Suprapubic skin (tissue), 4 donors: ENCODE results near the gene NMS. TPM values are rescaled to one million over a fixed set of nuclear protein-coding genes. Genes with fewer than 3 reads are reported as not detected.

Experiments used
- DNase-seq, 2 donors: peaks; one replicate each; pipeline ENCODE4 v3.0.0-alpha.2; 2019; ENCODE audit warnings: low spot score in 2 of 2
- H3K27ac ChIP-seq: fragments of 200-600 bp; sonication (generic); one replicate; pipeline ENCODE4 v1.5.1; 2019
- H3K27me3 ChIP-seq: fragments of 200-600 bp; sonication (generic); one replicate; pipeline ENCODE4 v1.5.1; 2019
- H3K36me3 ChIP-seq: fragments of 200-600 bp; sonication (generic); one replicate; pipeline ENCODE4 v1.5.1; 2019
- H3K4me1 ChIP-seq: fragments of 200-600 bp; sonication (generic); one replicate; pipeline ENCODE4 v1.5.1; 2019
- H3K4me3 ChIP-seq: fragments of 200-600 bp; sonication (generic); one replicate; pipeline ENCODE4 v1.5.1; 2019; ENCODE audit warnings: mild to moderate bottlenecking
- H3K9me3 ChIP-seq: fragments of 200-600 bp; sonication (generic); one replicate; pipeline ENCODE4 v1.5.1; 2019
- CTCF ChIP-seq, 2 donors: fragments of 200-600 bp in 1 of 2; fragments of 450-650 bp in 1 of 2; sonication (generic) in 1 of 2; IDR thresholded peaks; one replicate each; pipeline ENCODE4 v1.5.1; 2016 to 2019; ENCODE audit warnings: antibody characterized with exemption in 2 of 2, mild to moderate bottlenecking in 1 of 2, moderate library complexity in 1 of 2
- EP300 ChIP-seq: sonication (generic); formaldehyde crosslinking; IDR thresholded peaks from one replicate; pipeline ENCODE4 v1.6.1; 2017; ENCODE audit warnings: antibody characterized with exemption
- POLR2A ChIP-seq, 2 donors: fragments of 450-650 bp; IDR thresholded peaks; one replicate each; pipeline ENCODE4 v1.6.1; 2017; ENCODE audit warnings: antibody characterized with exemption in 2 of 2, mild to moderate bottlenecking in 2 of 2, moderate library complexity in 2 of 2
- POLR2AphosphoS5 ChIP-seq, 3 donors: sonication (generic); formaldehyde crosslinking; IDR thresholded peaks; one replicate each; pipeline ENCODE4 v1.6.1; 2017; ENCODE audit warnings: antibody characterized with exemption in 3 of 3
- WGBS: methylation state at CpG from one replicate; pipeline ENCODE4 v1.1.5; 2018; 5-methylcytosine and 5-hydroxymethylcytosine counted together
- total RNA-seq, 4 donors: library from RNA; depleted of rRNA; stranded (reverse); fragments of >200 nt; gene quantifications; one replicate each; pipeline ENCODE4 v1.1.0, GENCODE V29; 2016

NMS gene
- total RNA-seq, 4 donors from 2014 or later: not detected

- no peaks in the 10 kb centered on the region for H3K27me3 ChIP-seq
- H3K4me3 ChIP-seq: no peak overlapping the region
- no peaks in the 10 kb centered on the region for H3K9me3 ChIP-seq
- no peak overlapping the region for H3K27ac ChIP-seq
- no peak for DNase-seq
- WGBS: 84% methylated on average over 15 of the region's 15 CpGs
- H3K4me1 ChIP-seq: no peaks in the 10 kb centered on the region
- no peaks in the 10 kb centered on the region for H3K36me3 ChIP-seq
- no peak for TF ChIP-seq CTCF (IDR thresholded peaks at IDR 0.05)
- no peak for TF ChIP-seq EP300
- no peak for TF ChIP-seq POLR2AphosphoS5 (IDR thresholded peaks at IDR 0.05)
- TF ChIP-seq POLR2A (IDR thresholded peaks at IDR 0.05): no peak
These were observed 44.5 kb upstream of the NMS start for GRCh38 chr2:100425573-100426383.

GRCh38 chr2:100426384-100426720 lies 43.9 kb upstream of the NMS start:
- no peaks in the 10 kb centered on the region for H3K4me1 ChIP-seq
- no peak overlapping the region for H3K27ac ChIP-seq
- no peaks in the 10 kb centered on the region for H3K36me3 ChIP-seq
- no peaks in the 10 kb centered on the region for H3K9me3 ChIP-seq
- DNase-seq: no peak
- no peak for TF ChIP-seq POLR2A (IDR thresholded peaks at IDR 0.05)
- TF ChIP-seq POLR2AphosphoS5 (IDR thresholded peaks at IDR 0.05): no peak
- TF ChIP-seq CTCF (IDR thresholded peaks at IDR 0.05): no peak
- no peak for TF ChIP-seq EP300
- WGBS: 86% methylated on average over 18 of the region's 18 CpGs
- no peak overlapping the region for H3K4me3 ChIP-seq
- H3K27me3 ChIP-seq: no peaks in the 10 kb centered on the region

GRCh38 chr2:100427111-100427510 lies 43.2 kb upstream of the NMS start:
- no peak for DNase-seq
- WGBS: 91% methylated on average over 12 of the region's 12 CpGs

GRCh38 chr2:100427627-100428258 lies 42.5 kb upstream of the NMS start:
- H3K4me3 ChIP-seq: no peak overlapping the region
- no peaks in the 10 kb centered on the region for H3K36me3 ChIP-seq
- whole genome bisulfite sequencing: 47% methylated on average over 11 of the region's 11 CpGs
- DNase-seq: no peak
- H3K4me1 ChIP-seq: no peaks in the 10 kb centered on the region
- H3K27ac ChIP-seq: no peak overlapping the region
- H3K27me3 ChIP-seq: no peaks in the 10 kb centered on the region
- no peaks in the 10 kb centered on the region for H3K9me3 ChIP-seq
- TF ChIP-seq EP300 (no peak), CTCF (IDR thresholded peaks at IDR 0.05) (peak in 1 of 2 donors; percentile 36)

More at GRCh38 chr2:100427111-100427510, 43.2 kb upstream of the NMS start:
- Histone ChIP-seq H3K4me1 (no peaks in the 10 kb centered on the region), H3K27ac (no peak overlapping the region), H3K27me3 (no peaks in the 10 kb centered on the region), H3K4me3 (no peak overlapping the region), H3K36me3 (no peaks in the 10 kb centered on the region), H3K9me3 (no peaks in the 10 kb centered on the region)
- TF ChIP-seq POLR2AphosphoS5 (IDR thresholded peaks at IDR 0.05): no peak
- TF ChIP-seq CTCF (IDR thresholded peaks at IDR 0.05): no peak
- no peak for TF ChIP-seq POLR2A (IDR thresholded peaks at IDR 0.05)
- TF ChIP-seq EP300: no peak

GRCh38 chr2:100429726-100430125 lies 40.6 kb upstream of the NMS start:
- WGBS: 61% methylated on average over 1 of the region's 1 CpG
- H3K36me3 ChIP-seq: no peaks in the 10 kb centered on the region
- H3K4me3 ChIP-seq: no peak overlapping the region
- H3K27me3 ChIP-seq: no peaks in the 10 kb centered on the region
- no peaks in the 10 kb centered on the region for H3K9me3 ChIP-seq
- no peak for TF ChIP-seq POLR2A (IDR thresholded peaks at IDR 0.05)
- H3K27ac ChIP-seq: no peak overlapping the region
- no peaks in the 10 kb centered on the region for H3K4me1 ChIP-seq
- DNase-seq: no peak
